GM23338 (cell line): ENCODE data around the gene KCNJ6.

Experiments used
- CREB1 ChIP-seq: fragments of 250-450 bp; sonication (Bioruptor Pico); IDR thresholded peaks from 2 replicates; pipeline ENCODE4 v1.5.0; 2020; ENCODE audit warnings: low read depth, mild to moderate bottlenecking, moderate library complexity
- CTCF ChIP-seq, 2 experiments: fragments of 200-600 bp in 1 of 2; sonication (generic) in 1 of 2; conservative IDR thresholded peaks; 2 replicates each; pipeline versions ENCODE4 v1.5.1 to v1.6.1; 2016 to 2017; ENCODE audit warnings: antibody characterized with exemption in 2 of 2, low read depth in 2 of 2, mild to moderate bottlenecking in 2 of 2, moderate library complexity in 1 of 2
- ETS1 ChIP-seq: IDR thresholded peaks from 2 replicates; pipeline ENCODE4 v1.6.1; 2016; ENCODE audit warnings: antibody characterized with exemption
- EZH2 ChIP-seq: fragments of 200-600 bp; sonication (generic); IDR thresholded peaks from one replicate; pipeline ENCODE4 v1.8.0; 2017; ENCODE audit warnings: antibody characterized with exemption, mild to moderate bottlenecking, low read depth; ENCODE audit not compliant: unreplicated experiment
- EZH2phosphoT487 ChIP-seq: fragments of 200-600 bp; sonication (generic); IDR thresholded peaks from one replicate; pipeline ENCODE4 v1.8.1; 2018; ENCODE audit warnings: antibody characterized with exemption; ENCODE audit not compliant: unreplicated experiment
- JUNB ChIP-seq: IDR thresholded peaks from one replicate; pipeline ENCODE4 v1.6.1; 2016; ENCODE audit warnings: antibody characterized with exemption; ENCODE audit not compliant: unreplicated experiment
- NANOG ChIP-seq: IDR thresholded peaks from 2 replicates; pipeline ENCODE4 v1.6.1; 2016; ENCODE audit warnings: antibody characterized with exemption, borderline replicate concordance
- POLR2AphosphoS5 ChIP-seq: IDR thresholded peaks from 2 replicates; pipeline ENCODE4 v1.6.1; 2016; ENCODE audit warnings: antibody characterized with exemption, low read depth
- REST ChIP-seq: IDR thresholded peaks from one replicate; pipeline ENCODE4 v1.6.1; 2018; ENCODE audit warnings: antibody characterized with exemption; ENCODE audit not compliant: unreplicated experiment
- STAT1 ChIP-seq: IDR thresholded peaks from one replicate; pipeline ENCODE4 v1.6.1; 2016; ENCODE audit warnings: antibody characterized with exemption; ENCODE audit not compliant: unreplicated experiment
- ZNF331 ChIP-seq: fragments of 250-450 bp; sonication (Bioruptor Pico); IDR thresholded peaks from 2 replicates; pipeline ENCODE4 v1.5.0; 2020; ENCODE audit warnings: low read depth, mild to moderate bottlenecking, moderate library complexity
- ZNF462 ChIP-seq: fragments of 250-450 bp; sonication (Bioruptor Pico); IDR thresholded peaks from 2 replicates; pipeline ENCODE4 v1.5.0; 2020; ENCODE audit warnings: mild to moderate bottlenecking, moderate library complexity

- TF ChIP-seq REST (no peak), CTCF (conservative IDR thresholded peaks at IDR 0.05; ENCODE audit: low read depth in 2 of 2) (no peak), EZH2phosphoT487 (no peak), POLR2AphosphoS5 (no peak), CREB1 (CRISPR knock-in tag) (no peak), JUNB (no peak), EZH2 (no peak), ZNF462 (CRISPR knock-in tag) (no peak), STAT1 (no peak), NANOG (no peak), ZNF331 (CRISPR knock-in tag) (no peak), ETS1 (no peak)
These were observed 80.8 kb downstream of the KCNJ6 start for GRCh38 chr21:37835481-37835880.
